Measurements from ENCODE around the gene GABRE. TPM values are rescaled to one million over a fixed set of nuclear protein-coding genes. Genes with fewer than 3 reads are reported as not detected.

GABRE gene
- total and polyA plus RNA-seq, 2 donors from 2014 or later: 3.3 to 16.6 TPM

DNA sequence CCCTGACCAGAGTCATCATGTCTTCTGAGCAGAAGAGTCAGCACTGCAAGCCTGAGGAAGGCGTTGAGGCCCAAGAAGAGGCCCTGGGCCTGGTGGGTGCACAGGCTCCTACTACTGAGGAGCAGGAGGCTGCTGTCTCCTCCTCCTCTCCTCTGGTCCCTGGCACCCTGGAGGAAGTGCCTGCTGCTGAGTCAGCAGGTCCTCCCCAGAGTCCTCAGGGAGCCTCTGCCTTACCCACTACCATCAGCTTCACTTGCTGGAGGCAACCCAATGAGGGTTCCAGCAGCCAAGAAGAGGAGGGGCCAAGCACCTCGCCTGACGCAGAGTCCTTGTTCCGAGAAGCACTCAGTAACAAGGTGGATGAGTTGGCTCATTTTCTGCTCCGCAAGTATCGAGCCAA, 50.8 kb downstream of the GABRE start:
- H3K27me3 ChIP-seq (ENCODE audit: control insufficient read depth, insufficient read depth, low read length): no peaks in the 10 kb centered on the region
- no peak overlapping the region for H3K9ac ChIP-seq (ENCODE audit: low read length in 3 of 3)
- H3K27ac ChIP-seq (ENCODE audit: low read depth in 2 of 2, low read length in 2 of 2): no peak overlapping the region
- DNase-seq (no peak), FAIRE-seq (no peak)
- intact Hi-C loops (cut with DNase I): no loop called here
- H3K9me3 ChIP-seq (ENCODE audit: control insufficient read depth in 2 of 3, insufficient read depth in 1 of 3, low read length in 3 of 3): no peaks in the 10 kb centered on the region
- H3K4me1 ChIP-seq (ENCODE audit: control insufficient read depth in 2 of 3, insufficient read depth in 2 of 3, low read depth in 1 of 3, low read length in 3 of 3): no peaks in the 10 kb centered on the region
- no peaks in the 10 kb centered on the region for H3K36me3 ChIP-seq (ENCODE audit: control insufficient read depth in 2 of 3, insufficient read depth in 3 of 3, low read length in 3 of 3)
- TF ChIP-seq, protein P1, sequence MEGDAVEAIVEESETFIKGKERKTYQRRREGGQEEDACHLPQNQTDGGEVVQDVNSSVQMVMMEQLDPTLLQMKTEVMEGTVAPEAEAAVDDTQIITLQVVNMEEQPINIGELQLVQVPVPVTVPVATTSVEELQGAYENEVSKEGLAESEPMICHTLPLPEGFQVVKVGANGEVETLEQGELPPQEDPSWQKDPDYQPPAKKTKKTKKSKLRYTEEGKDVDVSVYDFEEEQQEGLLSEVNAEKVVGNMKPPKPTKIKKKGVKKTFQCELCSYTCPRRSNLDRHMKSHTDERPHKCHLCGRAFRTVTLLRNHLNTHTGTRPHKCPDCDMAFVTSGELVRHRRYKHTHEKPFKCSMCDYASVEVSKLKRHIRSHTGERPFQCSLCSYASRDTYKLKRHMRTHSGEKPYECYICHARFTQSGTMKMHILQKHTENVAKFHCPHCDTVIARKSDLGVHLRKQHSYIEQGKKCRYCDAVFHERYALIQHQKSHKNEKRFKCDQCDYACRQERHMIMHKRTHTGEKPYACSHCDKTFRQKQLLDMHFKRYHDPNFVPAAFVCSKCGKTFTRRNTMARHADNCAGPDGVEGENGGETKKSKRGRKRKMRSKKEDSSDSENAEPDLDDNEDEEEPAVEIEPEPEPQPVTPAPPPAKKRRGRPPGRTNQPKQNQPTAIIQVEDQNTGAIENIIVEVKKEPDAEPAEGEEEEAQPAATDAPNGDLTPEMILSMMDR (IDR thresholded peaks at IDR 0.05; ENCODE audit: borderline replicate concordance, extremely low read depth, insufficient read depth): no peak
- H3K4me3 ChIP-seq (ENCODE audit: low read length in 3 of 3): no peak overlapping the region

DNA sequence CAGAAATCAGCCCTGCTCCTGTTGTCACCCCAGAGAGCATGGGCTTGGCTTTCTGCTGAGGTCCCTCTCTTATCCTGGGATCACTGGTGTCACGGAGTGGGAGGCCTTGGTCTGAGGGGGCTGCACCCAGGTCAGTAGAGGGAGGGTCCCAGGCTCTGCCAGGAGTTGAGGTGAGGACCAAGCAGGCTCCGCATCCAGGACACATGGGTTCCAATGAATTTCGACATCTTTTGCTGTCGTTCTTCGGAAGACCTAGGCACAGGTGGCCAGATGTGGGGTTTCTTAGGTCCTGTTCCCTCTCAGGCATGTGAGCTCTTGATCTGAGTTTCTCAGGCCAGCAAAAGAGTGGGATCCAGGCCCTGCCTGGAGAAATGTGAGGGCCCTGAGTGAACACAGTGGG, 51.8 kb downstream of the GABRE start:
- TF ChIP-seq, protein P1 (IDR thresholded peaks at IDR 0.05; ENCODE audit: borderline replicate concordance, extremely low read depth, insufficient read depth): no peak
- Histone ChIP-seq H3K36me3 (ENCODE audit: control insufficient read depth in 2 of 3, insufficient read depth in 3 of 3, low read length in 3 of 3) (no peaks in the 10 kb centered on the region), H3K9me3 (ENCODE audit: control insufficient read depth in 2 of 3, insufficient read depth in 1 of 3, low read length in 3 of 3) (no peaks in the 10 kb centered on the region), H3K27me3 (ENCODE audit: control insufficient read depth, insufficient read depth, low read length) (no peaks in the 10 kb centered on the region), H3K27ac (ENCODE audit: low read depth in 2 of 2, low read length in 2 of 2) (no peak overlapping the region), H3K4me1 (ENCODE audit: control insufficient read depth in 2 of 3, insufficient read depth in 2 of 3, low read depth in 1 of 3, low read length in 3 of 3) (no peaks in the 10 kb centered on the region), H3K9ac (ENCODE audit: low read length in 3 of 3) (no peak overlapping the region), H3K4me3 (ENCODE audit: low read length in 3 of 3) (no peak overlapping the region)
- DNase-seq (no peak), FAIRE-seq (no peak)
- intact Hi-C loops (cut with DNase I): no loop called here

GRCh38 chrX:151921866-151922265, 52.6 kb downstream of the GABRE start:
- H3K9ac ChIP-seq (ENCODE audit: low read length in 3 of 3): no peak overlapping the region
- no peak overlapping the region for H3K4me3 ChIP-seq (ENCODE audit: low read length in 3 of 3)
- no peak overlapping the region for H3K27ac ChIP-seq (ENCODE audit: low read depth in 2 of 2, low read length in 2 of 2)
- FAIRE-seq: no peak
- intact Hi-C loops (cut with DNase I): no loop called here
- no peak for DNase-seq
- H3K9me3 ChIP-seq (ENCODE audit: control insufficient read depth in 2 of 3, insufficient read depth in 1 of 3, low read length in 3 of 3): no peaks in the 10 kb centered on the region
- H3K27me3 ChIP-seq (ENCODE audit: control insufficient read depth, insufficient read depth, low read length): no peaks in the 10 kb centered on the region
- no peaks in the 10 kb centered on the region for H3K4me1 ChIP-seq (ENCODE audit: control insufficient read depth in 2 of 3, insufficient read depth in 2 of 3, low read depth in 1 of 3, low read length in 3 of 3)
- TF ChIP-seq, protein P1 (IDR thresholded peaks at IDR 0.05; ENCODE audit: borderline replicate concordance, extremely low read depth, insufficient read depth): no peak
- H3K36me3 ChIP-seq (ENCODE audit: control insufficient read depth in 2 of 3, insufficient read depth in 3 of 3, low read length in 3 of 3): no peaks in the 10 kb centered on the region

- no peak for DNase-seq
- intact Hi-C loops (cut with DNase I): no loop called here
- Histone ChIP-seq H3K27me3 (ENCODE audit: control insufficient read depth, insufficient read depth, low read length) (no peaks in the 10 kb centered on the region), H3K36me3 (ENCODE audit: control insufficient read depth in 2 of 3, insufficient read depth in 3 of 3, low read length in 3 of 3) (no peaks in the 10 kb centered on the region), H3K27ac (ENCODE audit: low read depth in 2 of 2, low read length in 2 of 2) (no peak overlapping the region), H3K9ac (ENCODE audit: low read length in 3 of 3) (no peak overlapping the region), H3K4me3 (ENCODE audit: low read length in 3 of 3) (no peak overlapping the region), H3K9me3 (ENCODE audit: control insufficient read depth in 2 of 3, insufficient read depth in 1 of 3, low read length in 3 of 3) (no peaks in the 10 kb centered on the region), H3K4me1 (ENCODE audit: control insufficient read depth in 2 of 3, insufficient read depth in 2 of 3, low read depth in 1 of 3, low read length in 3 of 3) (no peaks in the 10 kb centered on the region)
- TF ChIP-seq, protein P1 (IDR thresholded peaks at IDR 0.05; ENCODE audit: borderline replicate concordance, extremely low read depth, insufficient read depth): no peak
- no peak for FAIRE-seq
Measured at GRCh38 chrX:151921292-151921691, 53.2 kb downstream of the GABRE start.

Measured in kidney (tissue), 14 donors.